GM19455 (cell line): Measurements from ENCODE around the gene CLEC16A.

Experiments
- ATAC-seq: cut with Tn5 transposase; IDR thresholded peaks from one replicate; pipeline ENCODE4 v1.9.1; 2021; ENCODE audit not compliant: unreplicated experiment

The CLEC16A gene

DNA sequence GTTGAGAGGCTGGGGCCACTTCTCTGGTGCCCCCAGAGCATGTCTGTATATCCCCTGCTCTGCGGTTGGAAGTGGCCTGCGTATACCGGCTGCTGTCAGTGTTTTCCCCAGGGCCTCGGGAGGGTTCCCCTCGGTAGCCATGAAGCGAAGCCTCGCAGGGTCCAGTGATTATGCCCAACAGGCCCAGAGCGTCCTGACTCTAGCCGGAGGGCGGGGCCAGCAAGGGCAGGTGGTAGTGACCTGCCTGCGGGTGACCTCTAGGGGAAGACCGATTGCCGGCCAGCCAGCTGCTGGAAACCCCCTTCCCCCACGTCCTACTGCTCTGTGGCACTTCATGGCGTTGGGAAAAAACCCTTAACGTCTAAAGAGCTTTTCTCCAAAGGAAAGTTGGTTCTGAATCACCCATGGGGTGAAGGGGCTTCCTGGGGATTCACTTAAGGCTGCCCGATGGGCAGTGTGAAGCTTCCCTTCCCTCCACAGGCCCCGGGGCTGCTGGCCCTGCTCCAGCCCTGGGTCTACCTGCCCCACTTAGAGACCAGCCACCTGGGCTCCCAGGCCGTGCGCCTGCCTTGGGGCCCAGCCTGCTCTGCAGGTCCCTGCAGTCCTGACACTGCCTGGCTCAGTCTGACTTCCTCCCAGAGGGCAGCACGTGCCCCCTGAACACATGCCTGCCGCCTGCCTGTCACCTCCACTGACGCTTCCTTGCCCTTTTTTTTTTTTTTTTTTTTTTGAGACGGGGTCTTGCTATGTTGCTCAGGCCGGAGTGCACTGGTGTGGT is 238.9 kb downstream of the CLEC16A start:
- ATAC-seq = peak; percentile 36

DNA sequence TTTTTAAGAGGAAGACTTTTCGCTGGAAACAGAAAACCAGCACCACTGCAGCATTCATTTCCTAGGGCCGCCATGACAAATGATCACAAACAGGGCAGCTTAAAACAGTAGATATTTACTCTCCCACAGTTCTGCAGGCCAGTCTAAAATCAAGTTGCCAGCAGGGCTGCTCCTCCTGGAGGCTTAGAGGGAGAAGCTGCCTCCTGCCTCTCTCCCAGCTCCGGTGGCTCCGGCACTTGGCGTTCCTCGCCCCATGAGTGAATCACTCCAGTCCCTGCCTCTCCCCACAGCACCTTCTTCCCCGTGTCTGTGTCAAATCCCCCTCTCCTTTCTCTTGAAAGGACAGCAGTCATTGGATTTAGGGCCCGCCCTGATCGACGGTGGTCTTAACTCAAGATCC is 239.6 kb downstream of the CLEC16A start:
- ATAC-seq = no peak

DNA sequence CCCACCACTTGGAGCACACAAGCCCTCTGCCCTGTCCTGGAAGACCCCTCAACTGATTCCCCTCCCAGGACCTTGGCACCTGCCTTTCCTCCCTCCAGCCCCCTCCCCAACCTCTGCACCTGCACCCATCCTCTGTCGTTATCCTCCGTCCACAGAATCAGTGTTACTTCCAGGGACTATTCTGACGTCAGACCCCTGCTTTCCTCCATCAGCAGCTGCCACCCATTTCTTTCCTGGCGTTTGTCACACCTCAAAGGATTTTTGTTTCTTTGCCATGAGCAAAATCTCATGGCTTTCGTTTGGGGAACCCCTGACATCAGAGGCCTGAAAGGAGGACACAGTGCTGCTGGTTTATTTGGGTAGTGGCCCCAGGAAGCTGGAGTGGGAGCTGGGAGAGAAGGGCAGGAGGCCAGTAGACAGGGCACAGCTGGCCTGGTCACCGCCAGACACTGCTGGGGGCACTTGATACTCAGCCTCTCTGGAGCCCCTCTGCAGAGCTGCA is 243.2 kb downstream of the CLEC16A start:
- ATAC-seq = no peak

DNA sequence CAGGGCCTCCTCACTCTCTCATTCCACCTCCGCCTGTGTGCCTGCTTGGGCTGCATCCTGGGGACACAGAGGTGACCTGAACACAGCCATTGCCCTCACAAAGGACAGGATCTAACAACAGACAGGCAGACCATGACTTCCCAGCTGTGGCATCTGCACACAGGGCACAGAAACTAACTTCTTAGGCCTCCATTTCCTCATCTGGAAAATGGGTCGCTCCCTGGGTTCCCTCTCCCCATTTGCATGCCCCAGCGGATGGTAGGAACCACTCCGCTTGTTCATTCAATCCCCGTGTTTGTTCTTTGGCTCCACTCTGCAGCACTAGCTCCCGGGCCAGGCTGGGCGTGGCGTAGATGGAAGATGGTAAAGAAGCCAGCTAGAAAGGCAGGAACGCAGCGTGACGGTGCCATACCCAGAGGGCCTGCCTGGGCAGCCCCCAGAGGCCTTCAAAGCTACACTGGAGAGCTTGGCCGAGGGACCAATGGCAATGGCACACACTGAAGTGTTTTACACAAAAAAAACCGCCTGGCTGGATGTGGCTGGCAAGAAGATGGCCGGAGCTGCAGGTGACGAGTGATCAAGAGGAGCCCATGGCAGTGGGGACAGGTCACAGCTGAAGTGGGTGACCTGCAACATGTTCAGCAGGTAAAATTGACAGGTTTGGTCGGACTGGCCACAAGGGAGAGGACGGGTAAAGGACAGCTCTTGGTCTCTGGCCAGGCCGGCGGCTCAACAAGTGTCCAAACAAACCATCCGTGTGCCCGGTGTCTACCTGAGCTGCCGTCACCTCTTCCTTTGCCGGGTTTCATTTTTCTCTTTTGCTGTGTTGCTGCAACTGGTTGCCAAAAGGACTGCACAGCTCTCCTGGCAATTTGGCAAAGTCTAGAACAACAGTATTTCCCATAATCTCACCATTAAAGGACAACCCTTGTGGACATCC is 244.7 kb downstream of the CLEC16A start:
- no peak for ATAC-seq

DNA sequence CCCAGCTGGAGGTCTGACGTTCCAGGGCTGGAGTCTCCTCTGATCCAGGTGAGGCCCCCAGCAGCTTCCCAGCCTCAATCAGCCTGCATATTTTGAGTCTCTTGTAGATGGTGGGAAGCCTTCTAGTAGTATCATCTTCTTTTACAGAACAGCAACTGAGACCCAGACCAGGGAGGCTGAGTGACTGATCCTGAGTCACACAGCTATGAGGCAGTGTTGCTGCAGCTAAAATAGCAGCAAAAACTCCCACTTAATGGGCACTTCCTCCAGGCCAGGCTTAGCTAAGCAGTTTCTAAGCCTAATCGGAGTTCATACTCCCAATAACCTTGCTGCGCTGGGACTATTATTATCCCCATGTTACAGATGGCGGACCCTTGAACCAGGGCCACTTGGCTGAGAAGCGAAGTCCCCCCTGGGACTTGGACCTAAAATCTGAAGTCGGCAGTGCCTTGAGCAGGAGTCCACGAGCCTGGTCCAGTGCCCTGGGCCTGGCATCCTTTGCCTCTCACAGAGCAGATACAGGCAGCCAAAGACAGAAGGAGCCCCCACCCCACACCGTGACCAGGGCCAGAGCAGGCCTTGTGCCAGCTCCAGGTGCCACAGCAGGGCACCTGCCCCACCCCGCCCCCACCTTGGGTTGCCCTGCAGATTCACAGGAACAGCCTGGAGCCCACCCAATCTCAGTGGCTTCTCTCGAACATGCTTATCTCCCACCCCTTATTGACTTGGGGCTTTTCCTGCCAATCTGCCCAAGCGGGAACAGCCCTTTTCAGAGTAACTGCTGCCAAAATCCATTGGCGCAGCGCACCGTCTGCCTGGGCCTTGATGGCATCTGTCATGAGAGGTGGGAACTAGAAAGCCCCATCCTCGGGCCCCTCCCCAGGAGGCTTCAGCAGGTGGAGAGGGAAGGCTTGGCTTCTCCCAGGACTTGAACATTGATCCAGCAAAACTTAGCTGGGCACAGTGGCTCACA is 246.5 kb downstream of the CLEC16A start:
- no peak for ATAC-seq

DNA sequence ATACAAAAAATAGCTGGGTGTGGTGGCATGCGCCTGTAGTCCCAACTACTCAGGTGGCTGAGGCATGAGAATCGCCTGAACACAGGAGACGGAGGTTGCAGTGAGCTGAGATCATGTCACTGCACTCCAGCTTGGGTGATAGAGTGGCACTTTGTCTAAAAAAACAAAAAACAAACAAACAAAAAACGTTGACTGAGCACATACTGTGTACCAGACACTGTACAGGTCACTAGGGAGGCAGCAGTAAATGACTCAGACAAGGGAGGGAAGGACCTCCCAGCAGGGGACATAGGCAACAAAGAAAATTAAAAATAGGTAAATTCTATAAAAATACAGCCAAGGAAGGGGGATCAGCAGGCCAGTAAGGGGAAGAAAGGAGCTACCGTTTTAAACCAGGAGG is 247.3 kb downstream of the CLEC16A start:
- ATAC-seq = no peak

DNA sequence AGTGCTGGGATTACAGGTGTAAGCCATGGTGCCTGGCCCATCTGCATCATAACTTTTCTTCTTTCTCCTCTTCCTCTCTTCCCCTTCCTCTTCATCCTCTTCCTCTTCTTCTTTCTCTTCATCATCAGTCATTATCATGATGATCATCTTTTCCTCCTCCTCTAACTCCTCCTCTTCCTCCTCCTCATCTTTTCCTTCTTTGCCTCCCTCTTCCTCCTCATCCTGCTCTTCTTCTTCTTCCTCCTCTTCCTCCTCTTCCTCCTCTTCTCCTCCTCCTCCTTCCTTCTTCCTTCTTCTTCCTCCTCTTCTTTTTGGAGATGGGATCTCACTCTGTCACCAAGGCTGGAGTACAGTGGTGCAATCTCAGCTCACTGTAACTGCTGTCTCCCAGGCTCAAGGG is 249.1 kb downstream of the CLEC16A start:
- no peak for ATAC-seq

DNA sequence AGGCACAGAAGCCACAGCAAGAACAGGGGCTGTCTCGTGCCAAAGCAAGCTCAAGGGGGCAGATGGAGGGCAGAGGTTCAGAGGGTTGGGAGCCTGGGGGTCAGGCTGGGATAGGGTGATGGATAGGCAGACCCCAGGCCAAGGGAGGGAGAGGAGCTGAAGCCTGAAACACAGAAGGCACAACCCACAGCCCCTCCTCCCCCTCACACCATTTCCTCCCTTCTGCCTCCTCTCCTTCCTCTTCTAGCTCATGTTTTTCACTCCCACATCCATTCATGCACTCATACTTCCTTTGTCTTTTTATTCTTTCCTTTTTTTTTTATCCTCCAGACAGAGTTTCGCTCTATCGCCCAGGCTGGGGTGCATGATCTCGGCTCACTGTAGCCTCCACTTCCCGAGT is 250.5 kb downstream of the CLEC16A start:
- ATAC-seq = no peak

DNA sequence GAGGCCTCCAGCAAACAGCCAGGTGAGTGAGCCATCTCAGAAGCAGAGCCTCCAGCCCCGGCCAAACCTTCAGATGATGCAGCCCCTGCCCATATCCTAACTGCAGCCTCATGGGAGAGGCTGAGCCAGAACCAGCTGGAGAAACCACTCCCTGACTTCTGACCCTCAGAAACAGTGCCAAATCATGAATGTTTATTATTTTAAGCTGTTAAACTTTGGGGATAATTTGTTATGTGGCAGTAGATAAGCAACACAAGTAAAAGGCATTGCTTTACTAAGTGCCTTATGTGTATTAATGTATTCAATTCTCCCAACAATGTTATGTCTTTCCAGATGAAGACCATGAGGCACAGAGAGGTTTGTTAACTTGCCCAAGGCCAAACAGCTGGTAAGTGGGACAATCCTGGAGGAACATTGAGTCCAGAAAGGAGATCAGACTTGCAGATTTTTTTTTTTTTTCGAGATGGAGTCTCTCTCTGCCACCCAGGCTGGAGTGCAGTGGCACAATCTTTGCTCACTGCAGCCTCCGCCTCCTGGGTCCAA is 252.0 kb downstream of the CLEC16A start:
- ATAC-seq = no peak

DNA sequence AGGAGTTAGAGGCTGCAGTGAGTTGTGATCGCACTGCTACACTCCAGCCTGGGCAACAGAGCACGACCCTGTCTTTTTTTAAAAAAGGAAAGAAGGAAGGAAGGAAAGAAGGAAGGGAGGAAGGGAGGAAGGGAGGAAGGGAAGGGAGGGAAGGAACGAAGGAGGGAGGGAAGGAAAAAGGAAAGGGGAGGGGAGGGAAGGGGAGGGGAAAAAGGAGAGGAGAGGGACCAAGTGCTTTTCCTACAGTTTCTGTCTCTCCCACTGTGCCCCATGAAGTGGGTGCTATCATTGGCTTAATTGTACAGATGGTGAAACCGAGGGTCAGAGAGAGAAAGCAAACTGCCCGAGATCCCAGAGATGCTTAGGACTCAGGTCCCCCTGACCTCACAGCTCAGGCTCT is 254.0 kb downstream of the CLEC16A start:
- ATAC-seq = no peak

DNA sequence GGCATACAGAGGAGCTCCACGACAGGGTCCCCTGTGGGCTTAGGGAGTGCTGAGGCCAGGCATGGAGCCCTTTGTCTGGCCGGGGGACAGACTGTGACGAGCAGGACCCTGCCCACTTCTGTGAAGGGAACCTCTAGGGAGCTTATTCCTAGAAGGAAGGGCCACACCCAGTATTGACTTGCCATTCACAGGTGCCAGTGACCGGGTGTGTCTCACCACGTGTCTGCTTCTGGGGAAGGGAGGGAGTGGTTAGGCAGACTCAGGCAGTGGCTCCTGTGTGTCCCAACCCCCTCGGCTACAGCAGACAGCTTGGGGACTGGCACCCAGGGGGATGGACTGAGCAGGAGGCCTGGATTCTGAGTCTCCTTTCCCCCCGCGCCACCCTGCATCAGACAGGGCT is 254.5 kb downstream of the CLEC16A start:
- no peak for ATAC-seq

DNA sequence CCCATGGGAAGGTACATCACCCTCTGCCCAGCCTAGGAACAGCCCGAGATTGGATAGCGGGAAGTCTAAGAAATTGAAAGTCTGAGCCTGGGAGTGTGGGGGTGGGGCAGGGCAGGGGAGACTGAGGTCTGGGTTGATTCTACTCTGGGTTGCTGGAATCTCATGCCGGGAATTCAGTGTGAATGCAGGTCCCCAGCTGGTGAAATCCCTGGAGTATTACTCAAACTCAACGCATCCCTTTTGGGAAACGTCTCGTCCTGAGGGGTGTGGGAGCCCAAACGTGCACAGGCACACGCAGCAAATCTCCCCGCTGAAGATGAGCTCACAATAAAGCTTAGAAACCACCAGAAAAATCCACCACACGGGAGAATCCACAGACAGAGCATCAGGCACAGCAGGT is 256.2 kb downstream of the CLEC16A start:
- no peak for ATAC-seq

DNA sequence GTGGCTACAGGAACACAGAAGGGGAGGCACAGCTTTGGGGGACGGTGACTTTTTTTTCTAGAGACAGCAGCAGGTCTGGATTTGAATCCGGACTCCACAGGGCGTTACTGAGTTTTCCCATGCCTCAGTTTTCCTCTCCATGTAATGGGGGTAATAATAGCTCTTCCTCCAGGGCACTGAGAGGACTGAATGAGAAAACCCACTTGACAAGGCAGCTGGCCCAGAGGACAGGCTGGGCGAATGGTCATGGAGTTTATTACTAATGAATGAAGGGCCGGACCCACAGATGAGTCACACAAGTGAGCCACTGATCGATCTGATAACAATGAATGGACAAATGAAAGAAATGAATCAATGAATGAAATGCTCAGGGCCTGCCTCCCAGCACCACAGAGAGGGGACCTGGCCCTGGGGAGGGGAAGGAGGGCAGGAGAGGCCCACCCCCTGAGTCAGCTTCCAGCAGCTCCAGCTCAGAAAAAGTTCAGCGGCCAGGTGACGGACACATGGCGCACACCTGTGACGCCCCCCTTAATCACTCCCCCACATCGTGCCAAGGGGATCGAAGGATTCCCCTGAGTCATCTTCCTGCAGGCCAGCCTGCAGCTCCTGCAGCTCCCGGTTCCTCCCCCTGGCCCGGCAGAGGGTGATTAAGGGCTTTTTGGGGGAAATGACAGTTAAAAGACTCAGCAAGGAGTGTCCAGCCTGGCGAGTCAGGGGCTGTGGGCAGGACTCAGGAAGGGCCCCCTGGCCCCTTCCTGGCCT is 257.3 kb downstream of the CLEC16A start:
- no peak for ATAC-seq

DNA sequence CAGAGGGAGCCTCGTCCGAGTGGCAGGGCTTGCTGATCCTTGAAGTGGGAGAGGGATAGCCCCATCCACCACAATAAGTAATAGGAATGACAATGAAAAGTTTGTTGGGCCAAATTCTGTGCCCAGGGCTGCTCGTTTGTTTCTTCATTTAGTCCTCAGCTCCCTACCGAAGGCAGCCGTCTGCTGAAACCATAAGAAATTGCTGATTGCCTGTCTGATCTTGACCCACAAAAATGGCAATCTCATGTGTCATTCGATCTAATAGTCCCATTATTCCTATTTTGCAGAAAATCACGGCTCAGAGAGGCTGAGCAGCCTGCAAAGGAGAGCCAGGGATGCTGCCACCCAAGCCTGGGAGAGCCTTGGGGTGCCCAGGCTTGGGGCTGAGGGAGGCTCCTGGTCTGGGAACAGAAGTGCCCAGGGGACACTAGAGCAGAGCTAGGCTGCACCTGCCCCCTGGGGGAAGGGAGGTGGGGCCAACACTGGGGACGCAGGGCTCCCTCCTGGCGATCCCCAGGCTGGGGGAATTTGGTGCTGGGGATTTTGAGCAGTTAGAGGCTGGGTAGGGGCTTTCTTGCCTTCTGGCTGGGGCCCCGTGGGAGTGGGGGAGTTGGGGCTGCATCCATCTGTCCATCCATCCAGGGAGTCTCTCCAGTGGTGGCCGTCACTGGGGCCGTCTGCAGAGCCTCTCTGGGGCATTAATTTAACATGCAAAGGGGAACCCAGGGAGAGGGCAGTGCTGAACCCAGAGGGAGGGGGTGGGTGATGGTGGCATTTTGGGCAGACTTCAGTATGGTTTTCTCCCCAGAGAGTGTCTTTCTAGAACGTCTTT is 258.1 kb downstream of the CLEC16A start:
- no peak for ATAC-seq

DNA sequence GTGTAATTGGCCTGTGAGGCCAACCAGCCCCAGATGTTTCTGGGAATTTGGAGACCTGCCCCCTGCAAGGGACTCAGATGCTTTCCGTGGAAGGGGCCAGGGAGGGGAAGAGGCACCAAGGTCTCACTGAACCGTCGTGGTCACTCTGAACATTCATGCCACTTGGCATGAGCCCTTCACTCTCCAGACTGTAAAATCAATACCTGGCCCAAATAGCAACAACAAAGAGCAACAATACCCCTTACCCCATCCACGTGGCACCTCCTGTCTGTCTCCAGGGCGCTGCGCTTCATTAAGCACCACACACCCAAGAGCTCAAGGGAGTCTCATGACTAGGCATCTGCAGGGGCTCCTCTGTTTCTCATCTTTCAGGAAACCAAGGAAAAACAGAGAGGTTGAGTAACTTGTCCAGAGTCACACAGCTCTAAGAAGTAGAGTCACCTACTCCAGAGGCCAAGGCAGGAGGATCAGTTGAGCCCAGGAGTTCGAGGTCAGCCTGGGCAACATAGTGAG is 258.8 kb downstream of the CLEC16A start:
- no peak for ATAC-seq

DNA sequence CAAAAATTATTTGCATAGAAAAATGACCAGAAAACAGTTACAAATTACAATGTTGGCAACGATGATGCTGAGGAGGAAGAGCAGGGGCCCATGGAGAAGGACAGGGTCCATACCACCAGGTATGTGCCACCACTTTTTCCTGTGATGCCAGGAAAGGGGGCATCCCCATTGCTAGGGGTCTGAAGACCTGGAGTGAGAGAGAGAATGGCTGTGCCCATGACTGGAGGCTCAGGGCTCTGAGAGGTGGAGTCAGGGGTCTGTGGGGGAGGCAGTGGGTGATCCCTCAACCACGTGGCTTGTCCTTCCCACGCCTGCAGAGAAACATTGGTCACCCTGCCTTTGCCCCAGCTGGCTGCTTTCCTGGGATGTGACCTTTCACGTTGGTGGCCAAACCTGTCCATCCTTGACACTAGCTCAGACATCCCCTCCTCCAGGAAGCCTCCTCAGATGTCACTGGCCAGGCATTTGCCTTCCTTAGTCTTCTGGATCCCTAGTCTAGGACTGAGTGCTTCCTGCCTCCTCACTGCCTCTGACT is 260.2 kb downstream of the CLEC16A start:
- ATAC-seq = no peak

DNA sequence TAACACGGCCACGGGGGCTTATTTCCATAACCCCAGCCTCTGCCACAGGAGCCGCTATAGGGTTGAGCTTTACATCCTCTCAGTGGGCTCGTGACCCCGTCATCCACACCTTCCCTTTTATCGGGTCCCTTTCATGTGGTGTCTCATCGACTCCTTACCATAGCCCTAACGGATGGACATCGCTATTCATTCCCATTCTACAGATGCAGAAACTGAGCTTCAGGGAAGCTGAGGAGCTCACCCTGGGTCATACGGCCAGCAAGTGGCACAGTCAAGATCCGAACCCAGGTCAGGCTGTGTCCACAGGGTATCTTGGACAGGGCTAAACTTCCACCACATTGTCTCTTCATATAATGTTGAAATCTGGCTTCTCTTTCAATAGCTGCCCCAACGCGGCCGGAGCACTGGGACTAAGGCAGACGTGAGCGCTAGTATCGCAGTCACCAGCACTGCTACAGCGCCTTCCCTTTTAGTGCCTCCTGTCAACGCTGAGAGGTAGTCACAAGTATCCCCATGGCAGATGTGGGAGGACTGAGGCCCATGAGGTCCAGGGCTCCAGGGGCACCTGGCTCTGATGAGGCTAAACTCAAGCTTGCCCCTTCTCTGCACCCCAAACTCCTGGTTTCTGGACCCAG is 260.8 kb downstream of the CLEC16A start:
- ATAC-seq = no peak
